HEK293 (cell line): Measurements from ENCODE around the gene CDK17.

Experiments
- YY1 ChIP-seq: fragments of 450-650 bp; formaldehyde crosslinking; IDR thresholded peaks from 2 replicates; pipeline ENCODE4 v1.5.1; 2018; ENCODE audit warnings: missing biosample characterization, missing genetic modification characterization
- ZNF114 ChIP-seq: fragments of 450-650 bp; formaldehyde crosslinking; IDR thresholded peaks from 2 replicates; pipeline ENCODE4 v1.5.0; 2017; ENCODE audit warnings: missing biosample characterization, missing genetic modification characterization
- TF ChIP-seq, protein P1 (sequence below): fragments of 450-650 bp; formaldehyde crosslinking; IDR thresholded peaks from 2 replicates; pipeline ENCODE4 v1.5.1; 2016; ENCODE audit warnings: missing biosample characterization, missing genetic modification characterization
- TF ChIP-seq, protein P2 (sequence below): fragments of 450-650 bp; formaldehyde crosslinking; IDR thresholded peaks from 2 replicates; pipeline ENCODE4 v1.5.1; 2017; ENCODE audit warnings: missing biosample characterization, missing genetic modification characterization

DNA sequence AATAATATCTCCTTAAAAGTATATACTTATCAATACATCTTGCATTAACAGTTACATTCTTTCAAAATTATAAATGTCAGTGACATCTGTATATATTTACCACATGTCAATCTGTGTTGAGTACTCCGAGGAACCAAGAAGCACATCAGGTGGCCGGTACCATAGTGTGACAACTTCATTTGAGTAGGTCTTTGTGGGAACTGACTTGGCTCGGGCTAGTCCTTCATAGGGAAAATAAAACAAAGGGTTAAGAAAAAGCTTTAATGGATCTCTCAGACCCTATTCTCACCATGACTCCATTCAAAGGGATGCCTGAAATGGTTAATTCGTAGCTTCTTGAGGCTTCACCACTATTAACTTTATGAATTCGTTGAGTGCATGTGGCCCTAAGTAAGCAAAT is 111.2 kb downstream of the CDK17 start:
- no peak for TF ChIP-seq YY1 (tag by site-specific recombination)
- TF ChIP-seq, protein P1, sequence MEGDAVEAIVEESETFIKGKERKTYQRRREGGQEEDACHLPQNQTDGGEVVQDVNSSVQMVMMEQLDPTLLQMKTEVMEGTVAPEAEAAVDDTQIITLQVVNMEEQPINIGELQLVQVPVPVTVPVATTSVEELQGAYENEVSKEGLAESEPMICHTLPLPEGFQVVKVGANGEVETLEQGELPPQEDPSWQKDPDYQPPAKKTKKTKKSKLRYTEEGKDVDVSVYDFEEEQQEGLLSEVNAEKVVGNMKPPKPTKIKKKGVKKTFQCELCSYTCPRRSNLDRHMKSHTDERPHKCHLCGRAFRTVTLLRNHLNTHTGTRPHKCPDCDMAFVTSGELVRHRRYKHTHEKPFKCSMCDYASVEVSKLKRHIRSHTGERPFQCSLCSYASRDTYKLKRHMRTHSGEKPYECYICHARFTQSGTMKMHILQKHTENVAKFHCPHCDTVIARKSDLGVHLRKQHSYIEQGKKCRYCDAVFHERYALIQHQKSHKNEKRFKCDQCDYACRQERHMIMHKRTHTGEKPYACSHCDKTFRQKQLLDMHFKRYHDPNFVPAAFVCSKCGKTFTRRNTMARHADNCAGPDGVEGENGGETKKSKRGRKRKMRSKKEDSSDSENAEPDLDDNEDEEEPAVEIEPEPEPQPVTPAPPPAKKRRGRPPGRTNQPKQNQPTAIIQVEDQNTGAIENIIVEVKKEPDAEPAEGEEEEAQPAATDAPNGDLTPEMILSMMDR (tag by site-specific recombination), result no peak
- no peak for TF ChIP-seq ZNF114 (tag by site-specific recombination)
- TF ChIP-seq, protein P2, sequence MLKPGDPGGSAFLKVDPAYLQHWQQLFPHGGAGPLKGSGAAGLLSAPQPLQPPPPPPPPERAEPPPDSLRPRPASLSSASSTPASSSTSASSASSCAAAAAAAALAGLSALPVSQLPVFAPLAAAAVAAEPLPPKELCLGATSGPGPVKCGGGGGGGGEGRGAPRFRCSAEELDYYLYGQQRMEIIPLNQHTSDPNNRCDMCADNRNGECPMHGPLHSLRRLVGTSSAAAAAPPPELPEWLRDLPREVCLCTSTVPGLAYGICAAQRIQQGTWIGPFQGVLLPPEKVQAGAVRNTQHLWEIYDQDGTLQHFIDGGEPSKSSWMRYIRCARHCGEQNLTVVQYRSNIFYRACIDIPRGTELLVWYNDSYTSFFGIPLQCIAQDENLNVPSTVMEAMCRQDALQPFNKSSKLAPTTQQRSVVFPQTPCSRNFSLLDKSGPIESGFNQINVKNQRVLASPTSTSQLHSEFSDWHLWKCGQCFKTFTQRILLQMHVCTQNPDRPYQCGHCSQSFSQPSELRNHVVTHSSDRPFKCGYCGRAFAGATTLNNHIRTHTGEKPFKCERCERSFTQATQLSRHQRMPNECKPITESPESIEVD, result no peak
